ENCODE data around the gene GGCX.

The GGCX gene

GRCh38 chr2:85582492-85582891 is 21.2 kb upstream of the GGCX start:
- WGBS (ENCODE audit: insufficient coverage) = no CpG with 5 or more reads among the region's 1 CpG
- no peak overlapping the region for H3K27ac ChIP-seq (ENCODE audit: insufficient read depth in 1 of 2, low read depth in 1 of 2, low read length in 2 of 2, poor library complexity in 1 of 2, severe bottlenecking in 2 of 2)
- H3K4me3 ChIP-seq (ENCODE audit: control insufficient read depth in 1 of 7, extremely low read depth in 1 of 7, insufficient read depth in 4 of 7, low read depth in 2 of 7, low read length in 6 of 7) = no peak overlapping the region
- no peaks in the 10 kb centered on the region for H3K9me3 ChIP-seq (ENCODE audit: control extremely low read depth in 1 of 5, control insufficient read depth in 4 of 5, insufficient read depth in 2 of 5, low read depth in 1 of 5, low read length in 4 of 5)
- H3K4me1 ChIP-seq (ENCODE audit: control extremely low read depth in 1 of 4, control insufficient read depth in 4 of 4, insufficient read depth in 4 of 4, low read length in 3 of 4) = peaks cover 24 to 77% (median 71%) of the 10 kb centered on the region in 4 experiments
- no peaks in the 10 kb centered on the region for H3K27me3 ChIP-seq (replicated peaks in 2 of 5; ENCODE audit: control insufficient read depth in 4 of 5, insufficient read depth in 5 of 5, low read length in 4 of 5)
- ChIA-PET POLR2A (no interaction called here), CTCF (no interaction called here)
- H3K36me3 ChIP-seq (ENCODE audit: control insufficient read depth in 4 of 4, insufficient read depth in 4 of 4, low read length in 3 of 4) = peaks cover 5 to 49% (median 20%) of the 10 kb centered on the region in 4 experiments
- DNase-seq = no peak

- peaks cover 5 to 47% (median 20%) of the 10 kb centered on the region in 4 experiments for H3K36me3 ChIP-seq (ENCODE audit: control insufficient read depth in 4 of 4, insufficient read depth in 4 of 4, low read length in 3 of 4)
- H3K4me1 ChIP-seq (ENCODE audit: control extremely low read depth in 1 of 4, control insufficient read depth in 4 of 4, insufficient read depth in 4 of 4, low read length in 3 of 4) = peaks cover 17 to 70% (median 59%) of the 10 kb centered on the region in 4 experiments
- ChIA-PET POLR2A (no interaction called here), CTCF (interaction anchor here (0.6 to 2.0 kb wide), 3 partner anchors 11 to 29 kb away, joined by 3 to 9 read pairs (median 3); no protein-coding TSS in a partner anchor)
- DNase-seq = no peak
- H3K4me3 ChIP-seq (ENCODE audit: control insufficient read depth in 1 of 7, extremely low read depth in 1 of 7, insufficient read depth in 4 of 7, low read depth in 2 of 7, low read length in 6 of 7) = peak overlapping the region in 4 of 7 experiments; percentile 72 to 92 (median 78)
- no peaks in the 10 kb centered on the region for H3K27me3 ChIP-seq (replicated peaks in 2 of 5; ENCODE audit: control insufficient read depth in 4 of 5, insufficient read depth in 5 of 5, low read length in 4 of 5)
- WGBS (ENCODE audit: insufficient coverage) = 100% methylated on average over 2 of the region's 3 CpGs
- H3K9me3 ChIP-seq (ENCODE audit: control extremely low read depth in 1 of 5, control insufficient read depth in 4 of 5, insufficient read depth in 2 of 5, low read depth in 1 of 5, low read length in 4 of 5) = no peaks in the 10 kb centered on the region
- H3K27ac ChIP-seq (ENCODE audit: insufficient read depth in 1 of 2, low read depth in 1 of 2, low read length in 2 of 2, poor library complexity in 1 of 2, severe bottlenecking in 2 of 2) = peak overlapping the region; percentile 91 to 95
Measured at GRCh38 chr2:85580206-85580605, 18.9 kb upstream of the GGCX start.

- WGBS (ENCODE audit: insufficient coverage) = 31% methylated on average over 4 of the region's 6 CpGs
- POLR2A ChIA-PET = interaction anchor here (1.0 to 1.3 kb wide), 3 partner anchors 23 to 41 kb away, joined by 3 read pairs; partner anchors contain the start of genes MAT2A and TMEM150A
Measured at GRCh38 chr2:85579266-85579935, 18.1 kb upstream of the GGCX start.

GRCh38 chr2:85578243-85579180 is 17.2 kb upstream of the GGCX start:
- Histone ChIP-seq H3K4me3 (ENCODE audit: control insufficient read depth in 1 of 7, extremely low read depth in 1 of 7, insufficient read depth in 4 of 7, low read depth in 2 of 7, low read length in 6 of 7) (peak overlapping the region; percentile 35 to 92 (median 72)), H3K4me1 (ENCODE audit: control extremely low read depth in 1 of 4, control insufficient read depth in 4 of 4, insufficient read depth in 4 of 4, low read length in 3 of 4) (peaks cover 12 to 54% (median 48%) of the 10 kb centered on the region in 4 experiments), H3K36me3 (ENCODE audit: control insufficient read depth in 4 of 4, insufficient read depth in 4 of 4, low read length in 3 of 4) (peaks cover 5 to 36% (median 20%) of the 10 kb centered on the region in 4 experiments), H3K27ac (ENCODE audit: insufficient read depth in 1 of 2, low read depth in 1 of 2, low read length in 2 of 2, poor library complexity in 1 of 2, severe bottlenecking in 2 of 2) (peak overlapping the region; percentile 91 to 95), H3K27me3 (replicated peaks in 2 of 5; ENCODE audit: control insufficient read depth in 4 of 5, insufficient read depth in 5 of 5, low read length in 4 of 5) (no peaks in the 10 kb centered on the region), H3K9me3 (ENCODE audit: control extremely low read depth in 1 of 5, control insufficient read depth in 4 of 5, insufficient read depth in 2 of 5, low read depth in 1 of 5, low read length in 4 of 5) (no peaks in the 10 kb centered on the region)
- WGBS (ENCODE audit: insufficient coverage) = under 1% methylated on average over 16 of the region's 19 CpGs
- peak in 2 of 3 donors; percentile 89 to 93 for DNase-seq
- ChIA-PET POLR2A (interaction anchor here (0.7 to 1.3 kb wide), 5 partner anchors 9 to 40 kb away, joined by 3 to 9 read pairs (median 3); partner anchors contain the start of genes MAT2A, RNF181 and TMEM150A), CTCF (interaction anchor here (0.7 to 2.3 kb wide), 11 partner anchors 9 to 186 kb away, joined by 3 to 18 read pairs (median 5); partner anchors contain the start of genes RNF181 and TMEM150A)

More at GRCh38 chr2:85579266-85579935, 18.1 kb upstream of the GGCX start:
- CTCF ChIA-PET = interaction anchor here (0.6 to 2.3 kb wide), 7 partner anchors 9 to 526 kb away, joined by 3 to 18 read pairs (median 4); no protein-coding TSS in a partner anchor
- Histone ChIP-seq H3K4me1 (ENCODE audit: control extremely low read depth in 1 of 4, control insufficient read depth in 4 of 4, insufficient read depth in 4 of 4, low read length in 3 of 4) (peaks cover 12 to 62% (median 52%) of the 10 kb centered on the region in 4 experiments), H3K4me3 (ENCODE audit: control insufficient read depth in 1 of 7, extremely low read depth in 1 of 7, insufficient read depth in 4 of 7, low read depth in 2 of 7, low read length in 6 of 7) (peak overlapping the region in 6 of 7 experiments; percentile 67 to 92 (median 74)), H3K36me3 (ENCODE audit: control insufficient read depth in 4 of 4, insufficient read depth in 4 of 4, low read length in 3 of 4) (peaks cover 5 to 42% (median 20%) of the 10 kb centered on the region in 4 experiments), H3K27ac (ENCODE audit: insufficient read depth in 1 of 2, low read depth in 1 of 2, low read length in 2 of 2, poor library complexity in 1 of 2, severe bottlenecking in 2 of 2) (peak overlapping the region; percentile 91 to 95), H3K27me3 (replicated peaks in 2 of 5; ENCODE audit: control insufficient read depth in 4 of 5, insufficient read depth in 5 of 5, low read length in 4 of 5) (no peaks in the 10 kb centered on the region), H3K9me3 (ENCODE audit: control extremely low read depth in 1 of 5, control insufficient read depth in 4 of 5, insufficient read depth in 2 of 5, low read depth in 1 of 5, low read length in 4 of 5) (no peaks in the 10 kb centered on the region)
- peak in 1 of 3 donors; percentile 52 for DNase-seq

GRCh38 chr2:85577386-85578242 is 16.3 kb upstream of the GGCX start, which contains the start of gene VAMP8:
Gene VAMP8 (plus strand): TSS chr2:85577586. CDS start chr2:85577647, 61 bp downstream.
- H3K36me3 ChIP-seq (ENCODE audit: control insufficient read depth in 4 of 4, insufficient read depth in 4 of 4, low read length in 3 of 4) = peaks cover 4 to 27% (median 15%) of the 10 kb centered on the region in 4 experiments
- H3K4me3 ChIP-seq (ENCODE audit: control insufficient read depth in 1 of 7, extremely low read depth in 1 of 7, insufficient read depth in 4 of 7, low read depth in 2 of 7, low read length in 6 of 7) = peak within 1 kb of the TSS; percentile 37 to 92 (median 72)
- DNase-seq = peak in 2 of 3 donors; percentile 44 to 61
- peak within 1 kb of the TSS; percentile 91 to 95 for H3K27ac ChIP-seq (ENCODE audit: insufficient read depth in 1 of 2, low read depth in 1 of 2, low read length in 2 of 2, poor library complexity in 1 of 2, severe bottlenecking in 2 of 2)
- 2% methylated on average over 8 of the region's 19 CpGs for WGBS (ENCODE audit: insufficient coverage)
- no peaks in the 10 kb centered on the region for H3K27me3 ChIP-seq (replicated peaks in 2 of 5; ENCODE audit: control insufficient read depth in 4 of 5, insufficient read depth in 5 of 5, low read length in 4 of 5)
- no peaks in the 10 kb centered on the region for H3K9me3 ChIP-seq (ENCODE audit: control extremely low read depth in 1 of 5, control insufficient read depth in 4 of 5, insufficient read depth in 2 of 5, low read depth in 1 of 5, low read length in 4 of 5)
- ChIA-PET POLR2A (interaction anchor here (1.0 to 1.3 kb wide), 6 partner anchors 10 to 124 kb away, joined by 3 to 9 read pairs (median 3); partner anchors contain the start of genes MAT2A and TMEM150A), CTCF (interaction anchor here (0.6 to 2.3 kb wide), 12 partner anchors 10 to 185 kb away, joined by 3 to 18 read pairs (median 4); partner anchors contain the start of genes RNF181 and TMEM150A)
- H3K4me1 ChIP-seq (ENCODE audit: control extremely low read depth in 1 of 4, control insufficient read depth in 4 of 4, insufficient read depth in 4 of 4, low read length in 3 of 4) = peaks cover 12 to 52% (median 45%) of the 10 kb centered on the region in 4 experiments

- Histone ChIP-seq H3K4me1 (ENCODE audit: control extremely low read depth in 1 of 4, control insufficient read depth in 4 of 4, insufficient read depth in 4 of 4, low read length in 3 of 4) (peaks cover 12 to 47% (median 43%) of the 10 kb centered on the region in 4 experiments), H3K36me3 (ENCODE audit: control insufficient read depth in 4 of 4, insufficient read depth in 4 of 4, low read length in 3 of 4) (peaks cover 4 to 22% (median 11%) of the 10 kb centered on the region in 4 experiments), H3K27ac (ENCODE audit: insufficient read depth in 1 of 2, low read depth in 1 of 2, low read length in 2 of 2, poor library complexity in 1 of 2, severe bottlenecking in 2 of 2) (peak overlapping the region; percentile 91 to 95), H3K4me3 (ENCODE audit: control insufficient read depth in 1 of 7, extremely low read depth in 1 of 7, insufficient read depth in 4 of 7, low read depth in 2 of 7, low read length in 6 of 7) (peak overlapping the region in 6 of 7 experiments; percentile 38 to 92 (median 74)), H3K9me3 (ENCODE audit: control extremely low read depth in 1 of 5, control insufficient read depth in 4 of 5, insufficient read depth in 2 of 5, low read depth in 1 of 5, low read length in 4 of 5) (no peaks in the 10 kb centered on the region), H3K27me3 (replicated peaks in 2 of 5; ENCODE audit: control insufficient read depth in 4 of 5, insufficient read depth in 5 of 5, low read length in 4 of 5) (no peaks in the 10 kb centered on the region)
- WGBS (ENCODE audit: insufficient coverage) = 10% methylated on average over 2 of the region's 3 CpGs
- CTCF ChIA-PET = interaction anchor here (0.6 to 2.3 kb wide), 8 partner anchors 10 to 28 kb away, joined by 3 to 10 read pairs (median 4); partner anchors contain the start of genes RNF181 and TMEM150A
- DNase-seq = no peak
- POLR2A ChIA-PET = interaction anchor here (1.0 to 1.1 kb wide), 3 partner anchors 25 to 123 kb away, joined by 3 to 5 read pairs (median 3); partner anchors contain the start of genes MAT2A and TMEM150A
Measured at GRCh38 chr2:85577063-85577385, 15.7 kb upstream of the GGCX start.

Measured in common myeloid progenitor, CD34-positive (primary cell).